HUES64 (cell line): Measurements from ENCODE around the gene CSHL1. TPM values are rescaled to one million over a fixed set of nuclear protein-coding genes. Genes with fewer than 3 reads are reported as not detected.
A peak's percentile ranks its signal among the peaks of the same experiment; 100 is the strongest.

Experiments used
- H3K27ac ChIP-seq: 2 replicates; pipeline ENCODE4 v1.7.0; 2013; ENCODE audit warnings: low read depth, low read length, inconsistent platforms
- H3K27me3 ChIP-seq: 2 replicates; pipeline ENCODE4 v1.6.1; 2013; ENCODE audit warnings: mild to moderate bottlenecking, low read length; ENCODE audit not compliant: insufficient read depth
- H3K36me3 ChIP-seq: 2 replicates; pipeline ENCODE4 v1.6.1; 2013; ENCODE audit warnings: mild to moderate bottlenecking, low read length; ENCODE audit not compliant: insufficient read depth
- H3K4me1 ChIP-seq: 2 replicates; pipeline ENCODE4 v1.6.1; 2013; ENCODE audit warnings: mild to moderate bottlenecking, low read length, moderate library complexity; ENCODE audit not compliant: insufficient read depth
- H3K4me3 ChIP-seq: 2 replicates; pipeline ENCODE4 v1.5.1; 2013; ENCODE audit warnings: mild to moderate bottlenecking, low read length, moderate library complexity
- H3K9ac ChIP-seq: 2 replicates; pipeline ENCODE4 v1.6.1; 2013; ENCODE audit warnings: mild to moderate bottlenecking, low read depth, low read length
- H3K9me3 ChIP-seq: 2 replicates; pipeline ENCODE4 v1.6.1; 2013; ENCODE audit warnings: low read depth, low read length; ENCODE audit not compliant: insufficient read depth
- WGBS: fragments of 150-250, 120-280 bp; methylation state at CpG from one replicate; pipeline ENCODE4 v1.1.7; 2013; ENCODE audit warnings: missing lambda C conversion rate; 5-methylcytosine and 5-hydroxymethylcytosine counted together
- polyA plus RNA-seq, 2 experiments: library from polyadenylated mRNA; stranded (reverse); fragments of 50-300 nt; gene quantifications; one replicate each; pipeline ENCODE4 v1.2.3, GENCODE V29; 2013

CSHL1 gene
- not detected for polyA plus RNA-seq (2013, experiment 1 of 2)
- not detected for polyA plus RNA-seq (2013, experiment 2 of 2)

DNA sequence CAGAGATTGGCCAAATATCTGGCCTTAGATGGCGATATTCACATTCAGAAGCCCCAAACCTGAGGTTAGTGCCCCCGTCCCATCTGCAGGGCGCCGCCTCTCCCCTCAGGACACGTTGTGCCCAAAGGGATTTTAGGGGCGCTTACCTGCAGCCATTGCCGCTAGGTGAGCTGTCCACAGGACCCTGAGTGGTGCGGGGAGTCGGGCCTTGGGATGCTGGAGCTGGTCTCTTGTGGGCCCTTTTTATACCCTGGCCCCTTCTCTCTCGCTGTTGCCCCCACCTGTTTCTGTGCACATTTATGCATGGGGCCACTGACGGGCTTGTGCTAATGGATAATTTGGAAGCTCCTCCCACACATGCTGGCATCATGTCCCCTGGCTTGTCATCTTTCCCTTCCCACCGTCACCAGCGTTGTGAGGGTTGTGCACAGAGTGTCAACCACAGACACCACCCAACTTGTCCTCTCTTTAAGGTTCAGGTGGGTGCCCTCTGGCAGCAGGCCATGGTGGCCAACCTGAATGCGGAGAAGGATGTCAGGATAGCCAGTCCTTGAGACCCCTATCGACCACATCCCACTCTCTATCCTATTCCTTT is at the start of gene CSHL1:
Gene CSHL1 (minus strand): TSS at position 218 of the 595 bp plus-strand sequence. CDS start 62 bp downstream, at position 156.
- no peak within 1 kb of the TSS for H3K9ac ChIP-seq
- H3K4me1 ChIP-seq: peaks cover 9% of the 10 kb centered on the region
- WGBS: 87% methylated on average over 13 of the region's 15 CpGs
- H3K36me3 ChIP-seq: no peaks in the 10 kb centered on the region
- no peaks in the 10 kb centered on the region for H3K9me3 ChIP-seq
- H3K4me3 ChIP-seq: no peak within 1 kb of the TSS
- H3K27ac ChIP-seq: no peak within 1 kb of the TSS
- no peaks in the 10 kb centered on the region; the same call in 1 of the 2 replicates for H3K27me3 ChIP-seq

DNA sequence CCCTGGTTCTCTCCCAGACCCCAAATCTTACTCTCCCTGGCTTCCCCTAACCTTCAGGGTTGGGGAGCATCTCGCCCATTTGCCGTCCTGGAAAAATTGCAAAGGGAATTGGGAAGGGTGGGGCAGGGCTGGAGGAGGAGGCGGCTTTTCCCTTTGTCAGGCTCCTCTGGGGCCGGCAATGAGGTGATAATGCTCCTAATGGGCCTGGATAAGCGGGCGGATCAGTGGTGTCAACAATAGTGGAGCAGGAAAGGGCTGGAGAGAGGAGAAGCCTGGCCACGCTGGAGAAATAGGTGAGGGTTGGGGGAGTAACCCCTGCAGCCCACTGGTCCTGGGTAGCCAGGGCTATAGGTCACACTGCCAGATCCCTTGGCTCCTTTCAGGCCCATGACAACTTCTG is 49.4 kb upstream of the CSHL1 start:
- H3K4me3 ChIP-seq: peak overlapping the region; percentile 54
- no peaks in the 10 kb centered on the region for H3K9me3 ChIP-seq
- no peaks in the 10 kb centered on the region for H3K36me3 ChIP-seq
- H3K9ac ChIP-seq: no peak overlapping the region
- no peak overlapping the region for H3K27ac ChIP-seq
- WGBS: 16% methylated on average over 7 of the region's 7 CpGs
- H3K27me3 ChIP-seq: no peaks in the 10 kb centered on the region
- H3K4me1 ChIP-seq: peaks cover 15% of the 10 kb centered on the region; the same call in 1 of the 2 replicates

DNA sequence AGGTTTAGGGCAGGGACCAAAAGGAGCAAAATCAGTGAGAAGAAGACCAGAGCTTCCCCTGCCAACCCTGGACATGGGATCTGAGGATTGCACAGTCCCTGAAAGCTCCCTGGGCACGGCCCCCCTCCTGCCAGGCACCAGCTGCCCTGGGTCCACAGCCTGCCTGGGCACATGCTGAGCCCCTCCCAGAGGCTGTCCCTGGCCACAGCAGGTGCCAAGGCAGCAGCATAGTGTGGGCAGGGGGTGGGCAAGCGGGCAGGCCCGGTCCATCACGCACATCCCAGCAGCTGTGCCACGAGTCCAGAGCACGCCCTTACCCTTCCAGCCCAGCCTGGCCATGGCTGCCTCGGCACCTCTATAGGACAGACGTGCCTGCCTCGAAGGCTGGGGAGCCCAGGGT is 48.9 kb upstream of the CSHL1 start:
- no peak overlapping the region for H3K27ac ChIP-seq
- 69% methylated on average over 9 of the region's 9 CpGs for WGBS
- H3K27me3 ChIP-seq: no peaks in the 10 kb centered on the region
- H3K4me3 ChIP-seq: peak overlapping the region; percentile 54; the same call in 1 of the 2 replicates
- no peaks in the 10 kb centered on the region for H3K9me3 ChIP-seq
- H3K36me3 ChIP-seq: no peaks in the 10 kb centered on the region
- peaks cover 15% of the 10 kb centered on the region; the same call in 1 of the 2 replicates for H3K4me1 ChIP-seq
- H3K9ac ChIP-seq: no peak overlapping the region

DNA sequence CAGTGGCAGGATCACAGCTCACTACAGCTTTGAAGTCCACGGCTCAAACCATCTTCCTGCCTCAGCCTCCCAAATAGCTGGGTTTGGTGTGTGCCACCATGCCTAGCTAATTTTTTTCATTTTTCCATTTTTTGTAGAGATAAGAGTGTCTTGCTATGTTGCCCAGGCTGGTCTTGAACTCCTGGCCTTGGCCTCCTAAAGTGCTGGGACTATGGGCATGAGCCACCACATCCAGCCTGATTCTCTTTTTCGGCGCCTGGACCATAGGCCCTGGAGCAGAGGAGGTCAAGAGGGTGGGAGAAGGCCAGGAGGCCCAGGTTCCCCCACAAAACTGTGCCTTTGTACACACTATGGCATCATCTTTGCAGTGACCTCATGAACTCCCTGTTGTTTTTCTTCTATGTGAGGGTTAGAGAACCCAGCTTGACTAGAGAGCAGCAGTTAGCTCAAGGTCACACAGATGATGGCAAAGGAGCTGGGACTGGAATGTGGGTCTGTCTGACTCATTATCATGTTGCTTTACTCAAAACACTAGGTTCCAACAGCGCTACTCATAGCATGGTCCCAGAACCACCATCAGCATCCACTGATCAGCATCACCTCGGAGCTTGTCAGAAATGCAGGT is 45.4 kb upstream of the CSHL1 start:
- Histone ChIP-seq H3K27me3 (no peaks in the 10 kb centered on the region), H3K9me3 (no peaks in the 10 kb centered on the region), H3K36me3 (no peaks in the 10 kb centered on the region), H3K4me1 (0 out of 2 replicates have a peak, but pooled peaks cover 6% of the 10 kb centered on the region), H3K9ac (no peak overlapping the region), H3K4me3 (no peak overlapping the region), H3K27ac (no peak overlapping the region)
- WGBS: 92% methylated on average over 5 of the region's 5 CpGs

DNA sequence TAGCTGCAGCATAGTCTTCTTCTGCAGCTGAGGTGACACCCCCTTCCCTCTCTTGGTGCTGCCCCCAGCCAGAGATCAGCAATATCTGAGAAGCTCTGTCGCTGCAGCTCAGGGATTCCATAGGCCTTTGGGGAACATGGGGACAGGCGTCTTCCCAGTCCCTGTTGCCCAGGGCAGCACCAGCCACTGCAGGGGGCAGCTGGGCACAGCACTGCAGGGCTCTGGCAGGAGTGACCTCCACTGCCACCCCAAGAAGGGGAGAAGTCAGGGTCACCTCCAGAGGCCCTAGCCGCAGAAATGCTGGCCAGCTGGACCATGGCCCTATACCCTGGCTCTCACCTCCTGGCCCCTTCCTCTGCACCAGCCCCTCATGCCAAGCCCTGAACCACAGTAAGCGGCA is 44.7 kb upstream of the CSHL1 start:
- no peak overlapping the region for H3K27ac ChIP-seq
- no peaks in the 10 kb centered on the region for H3K36me3 ChIP-seq
- no peaks in the 10 kb centered on the region for H3K27me3 ChIP-seq
- H3K4me3 ChIP-seq: no peak overlapping the region
- 0 out of 2 replicates have a peak, but pooled peaks cover 6% of the 10 kb centered on the region for H3K4me1 ChIP-seq
- no peak overlapping the region for H3K9ac ChIP-seq
- H3K9me3 ChIP-seq: no peaks in the 10 kb centered on the region
- WGBS: 92% methylated on average over 4 of the region's 4 CpGs

DNA sequence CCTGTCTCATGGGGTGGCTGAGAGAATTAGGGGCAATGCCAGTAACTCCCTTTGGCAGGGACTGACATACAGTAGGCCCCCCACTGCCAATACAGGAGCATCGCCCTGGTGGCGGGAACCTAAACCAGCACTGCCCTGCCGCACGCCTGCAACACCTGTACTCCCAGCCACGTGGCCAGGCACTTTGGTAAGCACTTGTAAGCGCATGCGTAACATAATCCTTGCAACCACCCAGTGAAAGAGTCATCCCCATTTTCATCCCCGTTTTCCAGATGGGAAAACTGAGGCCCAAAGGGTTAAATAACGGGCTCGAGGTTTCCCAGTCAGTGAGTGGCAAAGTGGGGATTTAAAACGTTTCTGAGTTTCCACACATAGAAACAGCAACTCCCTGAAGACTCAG is 44.2 kb upstream of the CSHL1 start:
- Histone ChIP-seq H3K9me3 (no peaks in the 10 kb centered on the region), H3K27ac (no peak overlapping the region), H3K4me3 (no peak overlapping the region), H3K36me3 (no peaks in the 10 kb centered on the region), H3K9ac (no peak overlapping the region), H3K4me1 (0 out of 2 replicates have a peak, but pooled peaks cover under 1% of the 10 kb centered on the region), H3K27me3 (no peaks in the 10 kb centered on the region)
- WGBS: 88% methylated on average over 11 of the region's 11 CpGs

DNA sequence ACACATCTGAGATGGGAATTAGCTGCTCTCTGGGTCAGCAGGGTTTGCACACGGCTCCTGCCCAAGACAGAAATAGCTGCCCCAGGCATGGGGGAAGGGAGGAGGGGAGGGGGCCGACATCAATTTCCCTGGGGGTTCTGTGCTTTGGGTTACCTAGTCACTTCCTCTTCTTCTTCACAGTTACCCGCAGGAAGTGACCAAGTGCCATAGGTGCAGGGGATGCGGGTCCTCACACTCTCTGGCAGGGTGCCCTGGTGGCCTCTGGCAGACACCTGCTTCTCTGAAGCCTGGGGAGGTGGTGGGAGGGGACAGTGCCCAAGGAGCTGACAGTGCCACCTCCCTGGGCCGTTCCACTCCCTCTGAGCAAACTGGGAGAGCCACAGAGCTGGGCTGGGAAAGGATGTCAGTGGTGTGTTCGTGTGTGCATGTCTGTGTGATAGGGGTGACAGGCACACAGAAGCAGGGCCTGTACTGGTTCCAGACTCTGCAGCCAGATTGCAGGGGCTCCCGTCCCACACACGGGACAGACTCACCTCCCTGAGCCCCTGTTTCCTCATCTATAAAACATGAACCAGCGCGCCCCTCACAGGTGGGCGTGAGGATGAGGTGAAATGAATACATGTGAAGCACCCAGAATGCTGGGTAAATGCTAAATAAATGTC is 43.5 kb upstream of the CSHL1 start:
- Histone ChIP-seq H3K9ac (no peak overlapping the region), H3K27me3 (no peaks in the 10 kb centered on the region), H3K4me1 (no peaks in the 10 kb centered on the region), H3K36me3 (no peaks in the 10 kb centered on the region), H3K9me3 (no peaks in the 10 kb centered on the region), H3K27ac (no peak overlapping the region), H3K4me3 (no peak overlapping the region)
- WGBS: 88% methylated on average over 10 of the region's 11 CpGs

DNA sequence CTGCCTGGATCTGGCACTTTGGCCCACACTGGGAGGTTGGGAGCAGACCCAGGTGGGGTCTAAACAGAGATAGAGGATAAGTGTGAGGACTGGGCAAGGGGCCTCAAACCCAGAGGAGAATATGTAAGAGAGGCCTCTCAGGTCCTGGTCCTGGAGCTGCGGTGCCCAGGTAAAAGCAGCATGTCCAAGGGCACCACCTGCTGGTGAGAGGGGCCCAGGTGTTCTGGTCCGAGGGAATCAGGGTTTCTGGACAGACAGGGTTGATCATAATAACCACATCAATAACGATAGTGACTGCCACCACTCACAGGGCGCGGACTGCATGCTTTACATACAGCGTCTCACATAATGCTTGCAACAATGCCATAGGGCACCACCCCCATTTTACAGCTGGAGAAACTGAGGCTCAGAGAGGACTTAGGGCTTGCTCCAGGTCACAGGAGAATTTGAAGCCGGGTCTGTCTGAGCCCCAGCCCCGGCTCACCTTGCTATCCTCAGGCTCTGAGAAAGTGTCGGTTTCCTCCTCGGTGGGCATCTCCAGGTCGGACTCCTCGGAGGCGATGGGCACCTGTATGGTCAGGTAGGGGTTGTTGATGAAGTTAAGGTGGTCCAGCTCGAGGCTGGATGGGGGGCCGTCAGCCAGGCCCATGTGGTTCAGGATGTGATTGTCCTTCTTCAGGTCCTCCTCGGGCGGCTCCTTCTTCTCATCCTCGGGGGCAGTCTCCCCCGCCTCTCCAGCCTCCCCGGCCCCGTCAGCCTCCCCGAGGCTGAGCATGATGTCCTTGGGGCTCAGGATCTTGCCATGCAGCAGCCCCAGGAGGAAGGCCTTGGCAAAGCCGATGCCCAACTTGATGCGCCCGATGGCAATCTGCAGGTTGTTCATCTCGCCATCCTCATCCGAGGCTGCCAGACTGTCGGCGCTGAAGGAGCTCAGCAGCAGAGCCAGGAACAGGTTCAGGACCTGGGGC is 40.2 kb upstream of the CSHL1 start:
- H3K4me3 ChIP-seq: no peak overlapping the region
- H3K9ac ChIP-seq: no peak overlapping the region
- no peaks in the 10 kb centered on the region for H3K27me3 ChIP-seq
- no peak overlapping the region for H3K27ac ChIP-seq
- H3K36me3 ChIP-seq: no peaks in the 10 kb centered on the region
- H3K9me3 ChIP-seq: no peaks in the 10 kb centered on the region
- 90% methylated on average over 29 of the region's 29 CpGs for WGBS
- no peaks in the 10 kb centered on the region for H3K4me1 ChIP-seq

DNA sequence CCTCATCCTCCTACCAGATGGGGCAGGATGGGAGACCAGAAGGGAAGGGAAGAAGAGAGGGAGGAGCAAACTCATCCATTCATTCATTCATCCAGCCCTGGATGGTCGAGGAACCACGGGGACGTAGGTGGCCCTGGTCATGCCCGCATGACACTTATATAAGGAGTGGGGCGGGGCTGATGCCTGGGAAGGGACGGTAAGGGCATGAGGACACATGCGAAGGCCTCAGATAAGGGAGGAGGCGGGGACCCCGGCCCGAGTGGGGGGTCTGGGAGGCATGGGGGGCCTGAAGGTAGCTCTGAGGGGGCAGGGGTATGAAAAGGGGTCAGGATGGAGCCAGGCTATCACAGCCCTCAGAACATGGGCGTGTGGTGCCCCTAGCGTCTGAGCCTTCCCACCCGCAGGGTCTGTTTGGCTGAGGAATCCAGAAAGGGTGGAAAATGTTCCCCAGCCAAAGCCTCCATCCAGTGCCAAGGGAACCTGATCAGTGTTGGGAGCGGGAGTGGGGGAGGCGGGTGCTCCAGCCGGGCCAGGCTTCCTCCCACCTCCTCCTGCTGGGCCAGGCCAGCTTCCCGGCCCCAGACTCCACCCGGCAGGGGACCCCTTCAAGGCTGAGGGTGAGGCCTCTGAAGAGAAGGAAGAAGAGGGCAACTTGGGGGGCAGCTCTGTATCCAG is 38.7 kb upstream of the CSHL1 start:
- H3K27me3 ChIP-seq: no peaks in the 10 kb centered on the region
- H3K9ac ChIP-seq: no peak overlapping the region
- 79% methylated on average over 18 of the region's 18 CpGs for WGBS
- no peaks in the 10 kb centered on the region for H3K36me3 ChIP-seq
- H3K27ac ChIP-seq: no peak overlapping the region
- no peak overlapping the region for H3K4me3 ChIP-seq
- no peaks in the 10 kb centered on the region for H3K9me3 ChIP-seq
- H3K4me1 ChIP-seq: no peaks in the 10 kb centered on the region

DNA sequence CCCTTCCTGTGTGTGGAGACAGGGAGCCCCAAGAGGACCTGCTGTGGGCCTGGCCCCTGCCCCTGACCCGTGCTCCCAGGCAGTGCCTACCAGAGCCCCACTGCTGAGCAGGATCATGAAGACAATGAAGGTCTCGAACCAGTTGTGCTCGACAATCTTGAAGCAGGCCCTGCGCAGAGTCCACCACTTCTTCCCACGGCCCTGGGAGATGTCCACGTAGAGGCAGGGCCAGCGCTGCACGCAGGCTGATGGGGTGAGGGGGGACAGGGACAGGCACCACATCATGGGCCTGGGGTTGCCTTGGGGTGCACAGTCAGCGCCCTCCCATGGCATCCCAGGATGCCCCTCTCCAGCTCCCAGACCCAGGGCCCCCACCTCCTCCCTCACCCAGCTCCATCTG is 37.5 kb upstream of the CSHL1 start:
- H3K9ac ChIP-seq: no peak overlapping the region
- H3K27me3 ChIP-seq: no peaks in the 10 kb centered on the region
- H3K27ac ChIP-seq: no peak overlapping the region
- no peaks in the 10 kb centered on the region for H3K4me1 ChIP-seq
- no peaks in the 10 kb centered on the region for H3K36me3 ChIP-seq
- H3K4me3 ChIP-seq: no peak overlapping the region
- no peaks in the 10 kb centered on the region for H3K9me3 ChIP-seq
- 90% methylated on average over 9 of the region's 9 CpGs for whole genome bisulfite sequencing
